Activated naive CD4-positive, alpha-beta T cell treated with anti-CD3 and anti-CD28 coated beads, Interleukin-2, amount 50 U/mL, for 16 hours (primary cell): ENCODE results near the gene IDH3G.

Experiments
- DNase-seq: peaks from one replicate; pipeline ENCODE4 v3.0.0-alpha.2; 2020

IDH3G gene

GRCh38 chrX:153771415-153772315, 22.5 kb downstream of the IDH3G start:
- DNase-seq = no peak

GRCh38 chrX:153770601-153771414, 23.4 kb downstream of the IDH3G start:
- no peak for DNase-seq

- no peak for DNase-seq
These were observed 24.1 kb downstream of the IDH3G start for GRCh38 chrX:153769865-153770600.

GRCh38 chrX:153769158-153769864, 24.9 kb downstream of the IDH3G start:
- no peak for DNase-seq

- peak; percentile 7 for DNase-seq
These were observed 25.6 kb downstream of the IDH3G start for GRCh38 chrX:153768311-153769157.

- DNase-seq = no peak
These were observed 26.5 kb downstream of the IDH3G start for GRCh38 chrX:153767674-153768055.

GRCh38 chrX:153766871-153767673, 27.1 kb downstream of the IDH3G start:
- DNase-seq = peak; percentile 6

GRCh38 chrX:153766098-153766817, 27.9 kb downstream of the IDH3G start:
- peak; percentile 31 for DNase-seq

GRCh38 chrX:153765138-153766079, 28.8 kb downstream of the IDH3G start:
- DNase-seq = no peak

GRCh38 chrX:153764786-153765137, 29.4 kb downstream of the IDH3G start:
- no peak for DNase-seq

- DNase-seq = peak; percentile 74
These were observed 30.0 kb downstream of the IDH3G start, which contains the start of gene PLXNB3 for GRCh38 chrX:153763989-153764755. Gene PLXNB3 (plus strand): TSS chrX:153764249. CDS start chrX:153765536, 1,287 bp downstream.

- DNase-seq = peak; percentile 5
These were observed 30.8 kb downstream of the IDH3G start for GRCh38 chrX:153763298-153763932.

GRCh38 chrX:153762626-153763173, 31.5 kb downstream of the IDH3G start:
- no peak for DNase-seq

- no peak for DNase-seq
These were observed 32.3 kb downstream of the IDH3G start for GRCh38 chrX:153761863-153762262.

- DNase-seq = no peak
These were observed 39.0 kb downstream of the IDH3G start for GRCh38 chrX:153755136-153755535.

- DNase-seq = no peak
These were observed 43.9 kb downstream of the IDH3G start for GRCh38 chrX:153750127-153750774.
